GM21723 (cell line): ENCODE measurements around the gene GOLGA6L10.
"Not testable (repeated sequence)": the region's sequence is repeated elsewhere in the genome, so short reads cannot be mapped to it uniquely, and the experiment has no call there.

Experiments
- ATAC-seq: cut with Tn5 transposase; IDR thresholded peaks from one replicate; pipeline ENCODE4 v1.9.1; 2021; ENCODE audit warnings: mild to moderate bottlenecking, moderate library complexity; ENCODE audit not compliant: unreplicated experiment

GOLGA6L10 gene

DNA sequence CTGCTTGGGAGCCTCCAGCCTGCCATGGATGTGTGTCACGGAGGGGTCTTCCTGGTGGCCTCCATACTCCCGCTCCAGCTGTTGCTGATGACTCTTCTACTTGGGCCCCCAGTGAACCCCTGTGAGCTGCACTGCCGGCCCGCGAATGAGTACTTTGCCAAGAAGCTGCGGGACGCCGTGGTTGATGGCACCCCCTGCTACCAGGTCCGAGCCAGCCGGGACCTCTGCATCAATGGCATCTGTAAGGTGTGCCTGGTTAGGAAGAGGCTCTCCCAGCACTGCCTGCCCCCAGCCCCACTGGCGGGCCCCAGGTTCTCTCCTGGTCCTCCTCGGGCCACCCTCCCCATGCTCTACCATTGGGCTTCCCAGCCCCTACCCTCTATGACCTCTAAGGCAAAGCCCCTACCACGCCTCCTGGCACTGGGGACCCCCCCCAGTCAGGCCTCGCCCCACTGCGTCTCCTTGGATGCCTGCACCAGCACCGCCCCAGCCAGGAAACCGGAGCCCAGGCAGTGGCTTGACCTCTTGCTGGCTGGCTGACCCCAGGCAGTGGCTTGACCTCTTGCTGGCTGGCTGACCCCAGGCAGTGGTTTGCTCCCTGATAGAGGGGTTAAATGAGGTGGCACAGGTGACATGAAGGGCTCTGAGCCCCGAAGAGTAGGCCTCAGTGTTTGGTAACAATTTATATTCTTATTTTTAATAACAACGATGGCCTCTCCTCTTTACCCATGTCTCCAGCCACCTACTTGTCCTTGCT, 29.6 kb downstream of the GOLGA6L10 start:
- not testable (repeated sequence) for ATAC-seq

DNA sequence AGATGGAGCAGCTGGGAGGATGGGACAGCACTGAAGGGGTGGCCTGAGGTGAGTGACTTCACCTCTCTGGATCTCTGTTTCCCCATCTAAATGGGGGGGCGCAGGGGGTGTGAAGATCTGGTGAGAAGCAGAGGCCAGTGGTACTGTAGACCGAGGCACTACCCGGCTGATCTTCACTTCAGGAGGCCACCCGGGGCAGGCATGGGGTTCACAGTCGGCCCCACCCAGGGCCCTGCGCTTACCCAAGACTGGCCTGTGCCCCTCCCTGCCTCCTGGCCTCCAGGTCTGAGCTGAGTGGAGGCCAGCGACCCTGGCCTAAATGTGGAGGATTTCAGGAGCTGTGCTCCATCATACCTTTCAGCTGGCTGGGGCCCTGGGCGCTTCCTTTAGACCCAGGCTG, 31.0 kb downstream of the GOLGA6L10 start:
- ATAC-seq: not testable (repeated sequence)

DNA sequence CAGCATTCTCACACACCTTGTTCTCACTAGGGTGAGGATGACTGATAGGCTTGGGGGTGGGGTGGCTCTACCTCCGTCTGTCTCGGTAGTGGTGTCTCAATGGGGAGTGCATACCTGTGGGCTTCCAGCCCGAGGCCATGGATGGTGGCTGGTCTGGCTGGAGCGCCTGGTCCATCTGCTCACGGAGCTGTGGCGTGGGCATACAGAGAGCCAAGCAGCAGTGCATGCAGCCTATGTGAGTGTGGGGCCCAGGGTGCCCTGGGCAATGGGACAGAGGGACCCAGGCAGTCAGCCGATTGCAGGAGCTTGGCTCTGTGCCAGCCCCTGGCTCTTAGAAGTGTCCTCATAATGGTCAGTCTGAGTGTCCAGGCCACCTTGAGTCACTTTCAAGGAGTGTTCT, 31.8 kb downstream of the GOLGA6L10 start:
- not testable (repeated sequence) for ATAC-seq

DNA sequence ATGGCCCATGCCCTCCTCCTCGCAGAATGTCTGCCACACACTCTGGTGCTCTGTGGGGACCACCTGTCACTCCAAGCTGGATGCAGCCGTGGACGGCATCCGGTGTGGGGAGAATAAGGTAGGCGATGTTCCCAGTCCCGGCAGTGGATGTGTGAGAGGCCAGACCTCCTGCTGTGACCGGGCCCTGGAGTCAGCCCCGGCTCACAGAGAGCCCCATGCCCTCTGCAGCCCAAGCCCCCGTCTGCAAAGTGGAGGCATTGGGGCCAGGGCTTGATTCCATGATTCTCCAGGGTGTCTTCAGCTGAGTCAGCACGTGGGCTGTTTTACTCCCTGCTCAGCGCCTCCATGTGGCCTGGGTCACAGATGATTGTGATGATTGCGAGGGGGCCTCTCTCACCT, 32.2 kb downstream of the GOLGA6L10 start:
- no peak for ATAC-seq

DNA sequence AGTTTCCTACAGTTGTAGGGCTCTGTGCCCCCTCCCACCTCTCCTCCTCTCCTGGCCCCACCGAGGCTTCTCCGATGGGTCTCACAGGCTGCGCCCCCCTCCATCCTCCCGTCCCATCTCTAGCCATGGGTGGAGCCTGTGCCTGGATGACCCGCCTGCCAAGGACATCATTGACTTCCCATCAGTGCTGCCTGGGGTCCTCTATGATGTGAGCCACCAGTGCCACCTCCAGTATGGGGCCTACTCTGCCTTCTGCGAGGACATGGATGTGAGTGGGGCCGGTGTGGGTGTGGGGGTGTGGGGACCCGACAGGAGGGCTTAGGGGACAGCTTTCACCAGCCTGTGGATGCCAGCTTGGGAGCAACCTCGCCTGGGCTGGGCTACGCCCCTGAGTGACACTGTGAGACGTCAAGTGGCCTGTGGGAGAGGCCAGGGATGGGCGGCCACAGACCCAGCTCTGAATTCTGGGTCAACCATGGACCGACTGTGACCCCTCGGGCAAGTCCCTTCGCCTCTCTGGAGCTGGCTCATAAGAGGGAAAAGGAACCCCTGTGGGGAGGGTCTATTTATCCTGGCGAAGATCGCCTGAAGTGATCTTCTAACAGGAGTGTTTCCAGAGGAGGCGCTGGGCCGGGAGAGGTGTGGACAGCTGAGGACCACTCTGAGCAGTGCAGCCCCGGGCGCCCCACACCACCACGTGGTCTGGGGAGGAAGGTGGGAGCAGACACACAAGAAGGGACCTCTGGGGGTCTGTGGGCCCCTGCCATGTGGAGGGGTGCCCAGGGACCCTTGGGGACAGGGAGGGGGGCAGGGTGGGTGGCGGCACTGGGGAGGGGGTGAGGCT, 32.8 kb downstream of the GOLGA6L10 start:
- ATAC-seq: not testable (repeated sequence)

DNA sequence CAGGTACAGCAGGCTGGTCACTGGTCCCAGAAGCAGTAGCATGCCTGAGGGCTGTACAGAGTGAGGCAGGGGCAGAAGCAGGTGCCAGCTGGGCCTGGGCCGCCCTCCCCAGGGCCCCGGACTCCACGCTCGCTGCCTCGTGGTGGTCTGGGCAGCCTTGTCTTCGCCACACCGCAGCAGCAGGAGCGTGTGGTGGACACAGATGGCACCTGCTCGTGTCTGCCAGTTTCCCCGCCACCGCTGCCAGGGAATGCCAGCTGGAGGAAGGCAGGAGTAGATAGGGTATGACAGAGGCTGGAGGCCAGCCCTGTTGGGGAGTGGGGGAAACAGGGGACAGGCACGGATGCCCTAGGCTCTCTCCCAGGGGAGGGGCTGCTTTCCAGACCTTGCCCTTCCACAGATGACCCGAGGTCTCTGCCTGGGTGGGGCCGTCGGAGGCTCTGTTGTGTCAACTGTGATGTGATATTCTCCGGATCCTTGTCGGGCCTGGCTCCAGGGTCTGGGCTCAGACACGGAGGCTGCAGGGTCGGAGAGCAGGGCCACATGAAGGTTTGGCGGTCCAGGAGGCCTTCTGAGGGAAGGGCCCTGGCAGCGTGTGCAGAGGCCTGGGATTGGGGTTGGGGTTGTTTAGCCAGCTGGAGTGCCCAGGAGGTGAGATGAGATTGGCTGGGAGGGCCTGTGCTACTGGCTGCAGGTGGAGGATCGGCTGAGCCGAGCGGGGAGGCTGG, 33.6 kb downstream of the GOLGA6L10 start:
- no peak for ATAC-seq

DNA sequence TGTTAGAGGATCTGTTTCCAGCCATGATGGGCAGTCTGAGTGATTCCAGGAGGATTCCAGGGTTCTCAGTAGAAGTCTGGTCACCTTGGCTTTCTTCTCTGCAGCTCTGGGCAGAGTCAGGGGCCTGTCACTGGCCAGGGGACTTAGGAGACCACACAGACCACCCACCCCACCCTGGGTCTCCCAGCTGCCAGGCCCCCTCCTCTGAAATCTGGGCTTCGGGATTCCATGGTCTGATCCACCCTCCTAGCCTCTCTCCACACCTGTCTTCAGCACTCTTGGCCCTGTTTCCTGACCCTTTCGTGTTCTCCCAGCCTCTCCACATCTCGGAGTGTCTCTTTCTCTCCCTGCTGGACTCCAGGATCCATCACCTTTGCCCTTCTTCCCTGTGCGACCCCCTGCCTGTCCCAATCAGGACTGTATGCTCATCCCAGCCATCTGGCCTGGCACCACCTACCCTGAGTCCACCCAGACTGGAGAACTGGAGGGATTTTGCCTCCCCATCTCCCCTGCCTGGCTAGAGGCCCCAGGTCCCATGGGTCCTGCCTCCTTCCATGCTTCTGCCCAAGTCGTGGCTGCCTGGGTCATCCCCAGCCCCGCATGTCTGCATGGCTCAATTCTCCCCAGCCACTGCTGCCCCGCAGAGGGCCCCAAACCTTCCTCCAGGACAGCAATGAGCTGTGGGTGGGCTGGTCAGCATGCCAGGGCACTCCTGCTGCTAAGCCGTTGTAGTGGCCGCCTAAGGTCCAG, 34.3 kb downstream of the GOLGA6L10 start:
- ATAC-seq: no peak

DNA sequence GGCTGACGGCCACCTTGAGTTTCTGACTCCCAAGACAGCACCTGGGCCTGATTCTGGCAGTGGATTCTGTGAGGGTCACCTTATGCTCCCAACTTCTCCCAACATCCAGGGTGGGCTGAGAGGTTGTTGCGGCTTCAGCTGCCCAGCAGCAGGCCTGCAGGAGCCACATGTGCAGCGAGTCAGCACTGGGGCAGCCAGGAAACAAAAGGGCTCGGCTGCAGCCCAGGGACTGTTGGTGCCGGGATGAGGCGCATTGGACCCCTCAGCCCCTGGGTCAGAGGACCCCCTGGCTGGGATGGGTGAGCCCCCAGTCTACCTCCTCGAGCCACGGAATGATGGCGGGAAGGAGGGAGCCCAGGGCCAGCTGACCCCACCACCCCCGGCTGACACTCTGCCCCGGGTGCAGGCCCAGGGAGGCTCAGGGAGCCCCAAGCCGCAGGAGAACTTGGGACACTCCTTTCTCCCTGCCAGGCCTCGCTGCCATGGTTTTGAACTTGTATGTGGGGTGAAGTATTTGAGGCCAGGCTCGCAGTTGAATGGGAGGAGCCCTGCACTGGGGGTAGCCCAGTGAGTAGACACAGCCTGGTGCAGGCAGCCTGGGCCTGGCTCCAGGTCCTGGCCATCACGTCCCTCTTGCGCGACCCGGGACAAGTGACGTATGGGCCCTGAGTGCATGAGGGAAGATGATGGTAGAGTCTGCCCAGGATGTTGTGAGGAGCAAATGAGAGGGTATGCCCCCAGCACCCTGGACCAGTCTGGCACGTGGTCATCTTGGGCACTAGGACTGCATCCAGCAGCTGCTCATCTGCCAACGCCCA, 35.1 kb downstream of the GOLGA6L10 start:
- not testable (repeated sequence) for ATAC-seq

DNA sequence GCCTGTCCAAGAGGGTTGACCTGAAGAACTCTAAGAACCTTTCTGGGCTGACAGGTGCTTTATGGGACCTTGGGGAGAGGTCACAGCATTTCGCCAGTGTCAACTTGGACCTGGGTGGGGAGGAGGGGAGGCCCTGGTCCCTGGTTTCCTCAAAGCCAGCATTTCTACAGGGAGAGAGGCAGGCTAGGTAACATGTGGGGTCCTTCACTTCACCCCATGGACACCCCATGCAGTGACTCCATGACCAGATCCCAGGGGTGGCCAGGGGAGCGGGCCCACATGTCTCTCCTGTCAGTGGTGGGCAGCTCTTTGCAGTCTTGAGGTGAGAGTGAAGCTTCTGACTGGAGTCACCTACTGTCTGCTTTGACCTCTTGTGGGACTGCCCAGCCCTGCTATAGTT, 35.8 kb downstream of the GOLGA6L10 start:
- ATAC-seq: no peak

DNA sequence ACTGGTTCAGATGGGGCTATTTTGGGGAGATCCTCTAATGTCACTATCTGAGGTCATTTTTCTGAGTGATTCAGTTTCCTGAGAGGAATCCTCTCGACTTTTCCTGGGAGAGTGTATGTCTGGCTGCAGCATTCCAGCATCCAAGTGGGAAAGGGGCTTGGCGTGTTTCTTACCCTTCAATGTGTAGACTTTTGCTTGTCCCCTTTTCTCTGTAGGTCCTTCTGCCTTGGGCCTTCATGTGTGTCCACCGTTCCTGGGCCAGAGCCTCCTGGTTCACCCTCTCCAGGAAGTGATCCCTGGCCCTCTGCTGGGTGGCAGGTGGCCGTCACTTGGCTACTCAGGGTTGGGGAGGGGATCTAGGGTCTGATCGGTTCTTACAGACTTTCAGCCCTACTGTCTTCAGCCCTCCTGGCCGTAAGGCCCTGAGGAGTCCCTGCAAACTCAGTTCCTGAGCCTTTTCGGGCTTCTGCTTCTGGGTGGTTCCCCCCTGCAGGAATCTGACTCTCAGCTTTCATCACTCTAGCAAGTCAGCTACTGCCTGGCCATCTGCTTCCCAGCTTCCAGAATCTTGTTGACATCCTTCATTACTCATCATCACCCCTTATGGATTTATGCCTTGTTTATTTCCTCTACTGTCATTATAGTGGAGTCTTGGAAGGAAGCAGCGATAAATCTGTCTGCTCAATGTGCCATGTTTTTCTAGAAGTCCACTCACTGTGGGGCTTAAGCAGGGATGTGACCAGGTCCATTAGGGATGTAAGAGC, 36.5 kb downstream of the GOLGA6L10 start:
- ATAC-seq: no peak

DNA sequence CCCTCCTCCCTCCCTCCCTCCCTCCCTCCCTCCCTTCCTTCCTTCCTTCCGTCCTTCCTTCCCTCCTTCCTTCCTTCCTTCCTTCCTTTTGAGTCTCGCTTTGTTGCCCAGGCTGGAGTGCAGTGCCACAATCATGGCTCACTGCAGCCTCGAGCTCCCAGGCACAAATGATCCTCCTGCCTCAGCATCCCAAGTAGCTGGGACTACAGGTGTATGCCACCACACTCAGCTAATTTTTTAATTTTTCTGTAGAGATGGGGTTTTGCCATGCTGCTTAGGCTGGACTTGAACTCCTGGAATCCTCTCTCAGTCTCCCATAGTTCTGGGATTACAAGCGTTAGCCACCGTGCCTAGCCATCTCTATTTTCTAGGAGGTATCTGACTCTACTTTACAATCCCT, 38.0 kb downstream of the GOLGA6L10 start:
- ATAC-seq: not testable (repeated sequence)

DNA sequence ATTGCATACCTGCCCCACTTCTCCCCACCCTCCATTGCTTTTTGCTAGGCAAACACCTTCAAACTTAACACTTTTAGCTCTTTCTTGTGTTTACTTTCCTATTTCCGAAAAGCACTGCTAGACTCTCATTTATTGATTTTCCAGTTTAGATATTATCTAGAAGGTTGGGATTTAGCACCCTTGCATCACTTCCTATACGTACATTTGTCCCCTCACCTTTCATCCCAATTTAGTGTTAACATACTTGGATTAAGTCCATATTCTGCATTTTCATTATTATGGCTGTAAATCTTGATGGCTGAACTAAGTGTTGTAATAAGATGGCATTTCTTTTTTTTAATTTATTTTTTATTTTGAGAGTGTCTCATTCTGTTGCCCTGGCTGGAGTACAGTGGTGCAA, 39.5 kb downstream of the GOLGA6L10 start:
- no peak for ATAC-seq

DNA sequence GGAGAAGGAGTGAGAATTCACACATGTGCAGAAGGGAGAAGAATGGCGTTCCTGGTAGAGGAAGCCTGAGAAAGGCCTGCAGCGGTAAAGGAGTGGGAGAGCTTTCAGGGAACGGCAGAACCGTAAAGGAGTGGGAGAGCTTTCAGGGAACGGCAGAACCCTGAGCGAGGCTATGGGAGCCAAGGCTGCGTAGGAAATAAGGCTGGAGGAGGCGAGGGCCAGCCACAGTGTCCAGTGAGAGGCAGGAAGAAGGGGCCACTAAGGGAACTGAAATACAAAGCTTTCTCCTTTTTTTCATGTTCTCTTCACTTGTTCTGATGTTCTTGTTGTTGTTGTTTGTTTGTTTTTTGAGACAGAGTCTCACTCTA, 41.6 kb downstream of the GOLGA6L10 start:
- no peak for ATAC-seq

DNA sequence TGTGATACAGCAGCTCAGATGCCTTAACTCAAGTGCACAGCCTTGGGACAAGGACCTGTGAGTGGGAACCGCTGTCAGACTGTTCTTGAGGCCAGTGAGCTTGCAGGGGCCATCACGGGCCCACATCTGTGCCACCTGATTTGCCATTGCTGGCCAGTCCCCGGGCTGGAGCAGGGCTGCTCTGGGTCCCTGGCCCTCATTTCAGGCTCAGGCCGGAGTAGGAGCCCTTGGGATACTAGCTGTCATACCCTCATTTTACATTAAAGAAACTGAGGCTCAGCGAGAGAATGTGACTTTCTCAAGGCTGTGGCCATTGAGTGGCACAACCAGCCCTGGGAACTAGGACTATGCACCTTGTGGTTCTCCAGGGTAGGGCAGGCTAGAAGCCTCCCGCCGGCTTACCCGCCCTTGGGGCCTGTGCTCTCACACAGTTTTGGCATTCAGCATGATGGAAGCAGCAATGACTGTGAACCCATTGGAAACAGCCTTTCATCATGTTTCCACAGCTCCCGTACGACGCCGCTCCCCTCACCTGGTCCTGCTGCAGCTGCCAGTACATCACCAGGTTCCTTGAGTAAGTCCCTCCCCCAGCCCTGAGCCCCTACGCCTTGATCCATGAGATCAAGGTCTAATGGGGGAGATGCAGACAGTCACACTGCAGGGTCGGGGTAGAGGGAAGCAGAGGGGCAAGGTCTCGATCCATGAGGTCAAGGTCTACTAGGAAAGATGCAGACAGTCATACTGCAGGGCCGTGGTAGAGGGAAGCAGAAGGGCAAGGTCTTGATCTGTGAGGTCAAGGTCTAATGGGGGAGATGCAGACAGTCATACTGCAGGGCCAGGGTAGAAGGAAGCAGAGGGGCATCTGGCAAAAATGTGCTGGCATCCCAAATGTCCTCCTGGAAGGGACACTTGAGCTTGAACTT, 42.2 kb downstream of the GOLGA6L10 start:
- ATAC-seq: no peak

DNA sequence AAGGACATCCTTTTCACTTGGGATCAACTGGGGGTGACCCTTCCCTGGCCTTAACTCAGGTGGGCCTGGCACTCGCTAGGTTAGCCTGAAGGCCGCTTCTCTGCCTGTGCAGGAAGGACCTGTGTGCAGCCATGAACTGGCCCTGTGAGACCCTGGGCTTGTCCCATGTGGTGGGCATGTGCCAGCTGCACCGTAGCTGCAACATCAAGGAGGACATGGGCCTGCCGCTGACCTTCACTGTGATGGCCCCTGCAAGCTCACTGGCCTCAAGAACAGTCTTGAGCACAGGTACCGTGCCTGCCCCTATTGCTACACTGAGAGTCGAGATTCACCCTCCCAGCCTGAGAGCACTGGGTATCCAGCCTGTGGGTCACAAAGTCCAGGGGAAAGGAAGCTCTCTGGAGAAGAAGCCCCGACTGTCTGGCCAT, 43.6 kb downstream of the GOLGA6L10 start:
- no peak for ATAC-seq

DNA sequence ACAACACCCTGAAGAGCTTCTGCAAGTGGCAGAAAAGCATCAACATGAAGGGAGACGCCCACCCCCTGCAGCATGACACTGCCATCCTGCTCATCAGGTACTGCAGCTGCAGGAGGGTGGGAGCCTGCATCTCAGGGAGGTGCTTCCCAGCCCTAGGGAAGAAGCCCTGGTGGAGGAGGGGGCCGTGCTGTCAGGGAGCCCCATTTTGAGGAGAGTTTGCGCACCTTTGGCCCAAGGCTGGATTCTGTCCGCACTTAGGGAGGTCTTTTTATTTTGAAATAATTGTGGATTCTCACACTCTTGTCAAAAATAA, 44.5 kb downstream of the GOLGA6L10 start:
- ATAC-seq: no peak

DNA sequence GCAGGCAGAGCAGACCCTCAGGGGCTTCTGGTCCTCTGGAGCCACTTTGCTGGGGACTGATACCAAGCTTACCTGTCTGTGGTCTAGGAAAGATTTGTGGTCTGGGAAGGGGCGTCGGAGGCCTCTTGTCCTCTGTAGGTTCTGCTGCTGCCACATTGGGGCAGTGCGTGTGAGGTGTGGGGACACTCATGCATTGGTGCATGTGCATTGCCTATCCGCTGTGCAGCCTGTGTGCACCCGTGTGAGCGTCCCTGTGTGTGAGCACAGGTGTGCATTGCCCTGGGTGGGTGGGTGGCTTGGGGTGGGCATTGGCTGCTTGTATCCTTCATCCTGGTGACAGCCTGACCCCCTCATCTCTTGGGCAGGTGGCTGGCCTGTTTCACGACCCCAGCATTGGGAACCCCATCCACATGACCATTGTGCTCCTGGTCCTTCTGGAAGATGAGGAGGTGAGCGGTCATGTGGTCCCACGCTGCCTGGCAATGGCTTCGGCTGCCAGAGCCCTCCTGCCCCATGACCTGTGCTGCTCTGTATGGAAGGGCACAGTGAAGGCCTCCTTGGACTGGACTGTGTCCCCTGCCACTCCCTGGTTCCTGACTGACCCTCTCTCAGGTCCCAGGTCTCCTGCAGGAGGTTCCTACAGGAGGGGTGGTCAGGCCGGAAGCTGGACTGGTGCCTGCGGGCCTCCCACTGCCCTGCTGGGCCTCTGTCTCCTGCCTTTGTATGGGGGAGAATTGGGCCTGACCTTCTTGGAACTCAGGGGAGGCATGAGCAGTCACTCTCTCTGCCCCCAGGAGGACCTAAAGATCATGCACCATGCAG, 45.1 kb downstream of the GOLGA6L10 start:
- no peak for ATAC-seq
